Measurements from ENCODE around the gene ABCC2.
A peak's percentile ranks its signal among the peaks of the same experiment; 100 is the strongest.

The ABCC2 gene

GRCh38 chr10:99844433-99844955, 62.1 kb downstream of the ABCC2 start:
- Histone ChIP-seq H3K9me2 (replicated peaks; ENCODE audit: low read depth, low read length) (no peaks in the 10 kb centered on the region), H3K9me3 (ENCODE audit: insufficient read depth, low read depth, low read length) (no peaks in the 10 kb centered on the region), H4K20me1 (ENCODE audit: insufficient read depth, low read length, poor library complexity, severe bottlenecking) (no peaks in the 10 kb centered on the region), H2AFZ (ENCODE audit: low read length) (no peak overlapping the region), H3F3A (ENCODE audit: low read depth) (no peaks in the 10 kb centered on the region), H3K4me3 (ENCODE audit: low read length, poor library complexity, severe bottlenecking) (no peak overlapping the region), H3K4me1 (ENCODE audit: insufficient read depth, low read length, poor library complexity, severe bottlenecking) (no peaks in the 10 kb centered on the region), H3K36me3 (ENCODE audit: insufficient read depth, low read length) (no peaks in the 10 kb centered on the region), H3K4me2 (ENCODE audit: low read depth, low read length, poor library complexity, severe bottlenecking) (no peak overlapping the region), H3K79me2 (ENCODE audit: insufficient read depth, low read length) (no peaks in the 10 kb centered on the region), H3K9ac (ENCODE audit: low read depth, low read length, poor library complexity, severe bottlenecking) (no peak overlapping the region), H3K27me3 (ENCODE audit: insufficient read depth, low read length, poor library complexity, severe bottlenecking) (no peaks in the 10 kb centered on the region)
- no peak for TF ChIP-seq EZH2phosphoT487 (IDR thresholded peaks at IDR 0.05; ENCODE audit: borderline replicate concordance)
- no peak for TF ChIP-seq CTCF (conservative IDR thresholded peaks at IDR 0.05; ENCODE audit: low read length)

- no peak overlapping the region for H3K4me2 ChIP-seq (ENCODE audit: low read depth, low read length, poor library complexity, severe bottlenecking)
- no peaks in the 10 kb centered on the region for H4K20me1 ChIP-seq (ENCODE audit: insufficient read depth, low read length, poor library complexity, severe bottlenecking)
- H3K4me1 ChIP-seq (ENCODE audit: insufficient read depth, low read length, poor library complexity, severe bottlenecking), result no peaks in the 10 kb centered on the region
- no peak overlapping the region for H3K9ac ChIP-seq (ENCODE audit: low read depth, low read length, poor library complexity, severe bottlenecking)
- TF ChIP-seq CTCF (conservative IDR thresholded peaks at IDR 0.05; ENCODE audit: low read length) (peak; percentile 96), EZH2phosphoT487 (IDR thresholded peaks at IDR 0.05; ENCODE audit: borderline replicate concordance) (no peak)
- no peaks in the 10 kb centered on the region for H3K9me2 ChIP-seq (replicated peaks; ENCODE audit: low read depth, low read length)
- no peaks in the 10 kb centered on the region for H3K36me3 ChIP-seq (ENCODE audit: insufficient read depth, low read length)
- H3K79me2 ChIP-seq (ENCODE audit: insufficient read depth, low read length), result no peaks in the 10 kb centered on the region
- peak overlapping the region; percentile 59 for H2AFZ ChIP-seq (ENCODE audit: low read length)
- H3K4me3 ChIP-seq (ENCODE audit: low read length, poor library complexity, severe bottlenecking), result no peak overlapping the region
- no peaks in the 10 kb centered on the region for H3K9me3 ChIP-seq (ENCODE audit: insufficient read depth, low read depth, low read length)
- H3K27me3 ChIP-seq (ENCODE audit: insufficient read depth, low read length, poor library complexity, severe bottlenecking), result no peaks in the 10 kb centered on the region
- no peaks in the 10 kb centered on the region for H3F3A ChIP-seq (ENCODE audit: low read depth)
Observed at GRCh38 chr10:99845837-99846382, 63.5 kb downstream of the ABCC2 start.

GRCh38 chr10:99849057-99849456, 66.6 kb downstream of the ABCC2 start:
- Histone ChIP-seq H3K4me1 (ENCODE audit: insufficient read depth, low read length, poor library complexity, severe bottlenecking) (no peaks in the 10 kb centered on the region), H3K9me3 (ENCODE audit: insufficient read depth, low read depth, low read length) (no peaks in the 10 kb centered on the region), H3K9ac (ENCODE audit: low read depth, low read length, poor library complexity, severe bottlenecking) (no peak overlapping the region), H3K36me3 (ENCODE audit: insufficient read depth, low read length) (no peaks in the 10 kb centered on the region), H3K4me2 (ENCODE audit: low read depth, low read length, poor library complexity, severe bottlenecking) (no peak overlapping the region), H3K9me2 (replicated peaks; ENCODE audit: low read depth, low read length) (no peaks in the 10 kb centered on the region), H4K20me1 (ENCODE audit: insufficient read depth, low read length, poor library complexity, severe bottlenecking) (no peaks in the 10 kb centered on the region), H3F3A (ENCODE audit: low read depth) (no peaks in the 10 kb centered on the region), H2AFZ (ENCODE audit: low read length) (no peak overlapping the region), H3K79me2 (ENCODE audit: insufficient read depth, low read length) (no peaks in the 10 kb centered on the region), H3K27me3 (ENCODE audit: insufficient read depth, low read length, poor library complexity, severe bottlenecking) (no peaks in the 10 kb centered on the region), H3K4me3 (ENCODE audit: low read length, poor library complexity, severe bottlenecking) (no peak overlapping the region)
- TF ChIP-seq CTCF (conservative IDR thresholded peaks at IDR 0.05; ENCODE audit: low read length) (no peak), EZH2phosphoT487 (IDR thresholded peaks at IDR 0.05; ENCODE audit: borderline replicate concordance) (no peak)

Data from Loucy (cell line).